ENCODE results near the gene BABAM2.
"Not testable (repeated sequence)": the region's sequence is repeated elsewhere in the genome, so short reads cannot be mapped to it uniquely, and the experiment has no call there.

The BABAM2 gene

DNA sequence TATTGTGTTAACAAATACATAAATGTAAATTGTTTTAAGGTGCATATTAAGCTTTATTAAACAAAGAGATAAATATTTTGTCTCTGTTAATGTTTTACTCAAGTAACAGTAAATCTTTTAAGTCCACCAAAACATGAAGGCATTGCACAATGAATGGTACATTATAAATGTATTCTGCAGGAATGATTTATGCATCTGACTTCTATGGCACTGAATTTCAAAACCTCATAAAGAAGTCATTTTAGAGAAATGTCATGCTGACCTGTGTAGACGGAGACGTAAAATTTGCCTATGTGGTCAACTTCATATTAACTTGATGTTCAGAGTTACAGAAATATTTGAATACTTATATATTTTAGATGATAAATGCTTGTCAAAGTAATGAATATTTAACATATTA lies 194.7 kb downstream of the BABAM2 start:
- no peak for DNase-seq

DNA sequence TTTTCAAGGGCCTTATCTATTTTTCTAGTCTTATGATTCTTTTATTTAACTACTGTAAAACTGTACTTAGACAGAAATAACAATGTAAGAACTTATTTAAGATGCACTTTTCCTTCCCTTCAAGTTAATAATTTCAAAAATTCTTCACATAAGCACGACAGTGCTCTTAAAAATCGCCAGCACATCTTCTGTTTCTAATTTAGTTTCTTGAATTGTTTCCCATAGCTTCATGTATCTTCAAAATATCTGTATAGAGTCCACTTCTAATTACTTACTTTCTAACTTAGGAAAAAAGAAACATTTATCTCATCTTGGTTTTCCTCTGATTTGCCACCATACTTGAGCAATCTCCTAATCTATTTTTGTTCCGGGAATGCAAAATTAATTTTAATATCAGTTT lies 196.1 kb downstream of the BABAM2 start:
- DNase-seq: no peak

DNA sequence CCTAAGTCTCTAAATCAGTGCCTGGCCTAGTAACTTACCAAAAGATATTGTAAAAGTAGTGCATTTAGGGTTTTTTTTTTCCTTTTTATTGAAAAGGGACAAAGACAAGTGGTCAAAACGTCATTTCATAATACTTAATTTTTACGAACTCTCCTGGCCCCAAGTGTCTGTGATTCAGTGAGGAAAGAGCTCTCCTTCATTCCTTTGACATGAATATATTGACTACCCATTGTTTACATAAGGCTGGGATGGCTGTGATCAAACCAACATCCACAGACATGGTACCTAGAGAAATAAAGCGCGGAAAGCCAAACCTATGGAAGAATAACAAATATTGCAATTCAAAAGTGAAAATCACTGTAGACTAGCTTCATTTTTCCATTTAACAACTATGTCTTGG lies 198.4 kb downstream of the BABAM2 start:
- DNase-seq: no peak

DNA sequence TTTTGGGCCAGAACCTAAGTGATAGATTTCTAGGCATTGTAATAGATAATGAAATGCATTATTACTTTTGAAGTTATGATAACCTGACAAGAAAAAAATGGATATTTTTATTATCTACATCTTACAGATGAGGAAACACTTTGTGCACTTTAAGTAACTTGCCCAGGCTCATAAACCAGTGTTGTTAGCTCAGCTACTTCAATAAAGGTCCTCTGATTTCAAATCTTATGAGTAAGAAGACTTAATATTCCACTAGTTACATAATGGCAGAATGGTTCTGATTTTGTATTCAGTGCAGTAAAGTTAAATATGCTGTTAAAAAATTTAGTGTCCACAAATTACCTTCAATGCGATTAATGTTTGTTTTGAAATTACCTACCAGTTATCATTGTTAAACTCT lies 199.0 kb downstream of the BABAM2 start:
- DNase-seq: no peak

DNA sequence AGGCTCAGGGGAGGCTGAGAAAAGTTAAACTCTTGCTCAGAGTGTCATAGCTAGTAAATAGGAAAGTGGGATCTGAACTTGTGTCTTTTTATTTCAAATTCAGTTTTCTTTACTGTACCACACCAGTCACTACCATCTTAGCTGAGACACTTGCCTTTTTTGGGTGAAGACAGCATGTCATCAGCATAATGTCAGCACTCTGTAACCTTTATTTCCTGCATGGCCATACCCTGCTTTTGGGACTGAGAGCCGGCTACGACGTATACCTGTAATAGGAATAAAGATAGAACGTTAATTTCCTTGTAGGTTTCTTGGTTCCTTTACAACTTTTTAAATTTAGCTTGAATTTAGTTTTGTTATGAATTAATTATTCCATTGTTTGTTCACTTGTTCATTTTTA lies 202.8 kb downstream of the BABAM2 start:
- DNase-seq: no peak

DNA sequence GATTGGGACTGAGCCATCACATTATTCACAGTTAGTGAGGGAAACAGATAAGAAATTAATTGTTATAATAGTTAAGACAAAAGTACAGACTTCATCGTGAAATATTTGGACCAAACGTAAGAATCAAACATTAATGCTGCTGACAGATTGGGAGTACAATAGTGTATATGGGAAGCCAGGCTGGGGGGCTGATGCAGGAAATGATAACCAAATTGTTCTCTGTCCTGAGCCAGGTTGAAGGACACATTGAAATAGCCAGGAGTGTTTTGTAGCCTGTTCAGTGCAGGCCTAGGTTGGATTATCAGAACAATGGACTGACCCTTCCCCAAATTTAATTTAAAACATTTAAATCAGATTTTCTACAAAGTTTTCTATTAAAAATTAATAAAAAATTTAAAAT lies 203.2 kb downstream of the BABAM2 start:
- DNase-seq: no peak

DNA sequence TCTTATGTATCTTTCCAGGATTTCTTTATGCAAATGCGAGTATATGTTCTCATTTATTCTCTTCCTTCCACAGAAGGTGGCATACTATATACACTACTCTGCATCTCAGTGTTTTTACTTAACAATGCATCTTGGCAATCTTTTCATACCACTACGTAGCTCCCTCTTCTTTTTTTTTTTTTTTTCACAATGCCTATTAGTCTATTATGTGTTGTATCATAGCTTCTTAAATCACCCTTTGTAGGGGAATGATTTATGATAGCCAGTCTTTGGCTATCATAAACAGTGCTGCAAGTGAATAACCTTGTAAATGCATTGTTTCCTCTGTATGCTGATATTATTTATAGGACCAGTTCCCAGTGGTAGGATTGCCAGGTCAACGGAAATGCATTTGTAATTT lies 204.2 kb downstream of the BABAM2 start:
- no peak for DNase-seq

DNA sequence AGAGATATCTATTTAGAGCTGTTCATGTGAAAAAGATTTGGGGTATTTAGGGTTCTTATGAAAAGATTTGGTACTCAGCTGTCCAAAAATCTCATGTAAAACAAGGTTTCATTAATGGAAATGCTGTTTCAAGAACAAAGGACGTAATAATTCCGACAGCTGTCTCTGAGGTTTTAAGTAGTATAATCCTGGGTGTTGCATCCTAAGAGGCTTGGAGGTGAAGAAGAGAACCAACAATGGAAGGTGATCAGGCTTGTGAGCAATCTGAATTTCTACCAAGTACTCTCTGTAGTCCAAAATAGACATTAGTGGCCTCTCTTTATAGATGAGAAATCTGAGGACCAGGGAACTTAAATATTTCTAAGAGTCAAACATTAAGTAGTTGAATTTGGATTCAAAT lies 205.1 kb downstream of the BABAM2 start:
- no peak for DNase-seq

DNA sequence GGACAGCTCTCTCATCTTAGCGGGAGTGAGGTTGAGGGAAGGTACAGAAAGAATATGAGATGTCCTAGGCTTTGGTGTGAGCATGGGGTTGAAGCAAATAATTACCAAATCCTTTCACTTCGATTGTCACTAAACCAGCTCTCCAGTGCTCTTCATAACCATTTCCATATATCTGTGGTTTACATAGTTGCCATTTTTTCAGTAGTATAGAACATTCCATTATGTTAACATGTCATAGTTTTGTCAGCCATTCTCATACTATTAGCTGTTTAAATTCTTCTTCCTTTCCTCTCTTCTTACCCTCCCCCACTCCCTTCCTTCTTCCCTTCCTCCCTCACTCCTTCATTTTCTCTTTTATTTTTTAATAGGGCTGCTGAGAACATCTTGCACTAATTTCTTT lies 205.9 kb downstream of the BABAM2 start:
- no peak for DNase-seq

DNA sequence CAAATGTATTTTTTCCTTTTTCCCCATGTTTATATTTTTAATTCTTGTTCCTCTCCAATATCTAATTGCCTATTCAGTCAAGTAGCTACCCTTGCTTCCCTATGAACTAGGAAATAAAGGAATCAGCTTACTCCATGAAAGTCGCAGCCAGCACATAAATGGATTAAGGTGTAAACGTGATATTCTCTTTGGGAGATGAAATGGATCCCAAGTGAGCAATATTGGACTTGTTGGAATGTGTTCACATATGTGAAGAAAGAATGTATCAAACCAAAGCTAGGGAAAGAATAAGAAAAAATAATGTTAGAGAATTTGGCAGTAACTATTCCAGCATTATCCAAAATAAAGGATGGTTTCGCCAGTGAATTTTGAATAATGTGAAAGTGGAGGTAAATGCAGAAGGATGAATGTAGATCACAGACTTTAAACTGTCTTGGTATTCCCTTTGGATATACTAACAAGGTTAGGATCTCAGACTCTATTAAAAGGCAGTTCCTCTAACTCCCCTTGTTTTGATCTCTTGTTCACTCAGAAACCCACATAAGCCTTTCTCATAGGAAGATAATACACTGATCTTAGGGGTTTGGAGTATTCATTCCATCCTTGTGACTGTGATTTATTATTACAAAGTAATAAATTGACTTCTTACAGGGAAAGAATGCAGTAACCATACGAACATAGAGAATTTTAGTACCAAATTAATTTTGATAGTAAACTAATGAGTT lies 208.1 kb downstream of the BABAM2 start:
- no peak for DNase-seq

DNA sequence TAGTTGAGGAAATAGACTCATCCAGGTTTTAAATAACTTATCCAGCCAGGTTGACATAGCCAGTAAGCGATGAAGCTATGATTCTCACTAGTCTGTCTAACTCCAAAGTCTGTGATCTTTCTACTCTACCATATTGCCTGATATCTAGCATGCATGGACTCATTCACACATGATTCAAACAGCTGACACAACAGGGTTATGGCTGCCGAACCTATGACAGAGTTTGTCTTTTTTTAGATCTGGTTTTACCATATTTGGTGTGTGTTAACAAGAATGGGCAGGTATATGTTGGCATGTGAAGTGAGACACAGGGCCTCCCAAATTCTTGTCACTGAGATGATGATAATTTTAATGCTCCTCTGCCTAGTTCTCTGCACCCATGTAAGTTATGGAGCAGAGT lies 210.6 kb downstream of the BABAM2 start:
- no peak for DNase-seq

DNA sequence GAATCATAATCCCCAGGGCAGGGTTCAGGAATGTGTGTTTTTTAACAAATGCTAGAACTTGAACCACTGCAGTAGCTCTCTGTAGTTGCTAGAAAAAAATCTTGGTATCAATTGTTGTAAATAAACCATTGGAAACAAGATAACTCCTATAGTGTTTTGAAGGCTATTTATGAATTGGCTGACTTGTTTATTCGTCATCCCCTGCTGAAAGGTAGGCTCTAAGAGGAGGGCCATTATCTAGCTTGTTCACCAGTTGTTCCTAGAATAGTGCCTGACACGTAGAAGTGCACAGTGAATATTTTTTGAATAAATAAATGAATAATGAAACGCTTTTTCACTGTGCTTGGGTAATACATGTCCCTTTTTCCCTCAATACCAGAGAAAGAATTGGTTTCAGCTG lies 211.4 kb downstream of the BABAM2 start:
- DNase-seq: no peak

DNA sequence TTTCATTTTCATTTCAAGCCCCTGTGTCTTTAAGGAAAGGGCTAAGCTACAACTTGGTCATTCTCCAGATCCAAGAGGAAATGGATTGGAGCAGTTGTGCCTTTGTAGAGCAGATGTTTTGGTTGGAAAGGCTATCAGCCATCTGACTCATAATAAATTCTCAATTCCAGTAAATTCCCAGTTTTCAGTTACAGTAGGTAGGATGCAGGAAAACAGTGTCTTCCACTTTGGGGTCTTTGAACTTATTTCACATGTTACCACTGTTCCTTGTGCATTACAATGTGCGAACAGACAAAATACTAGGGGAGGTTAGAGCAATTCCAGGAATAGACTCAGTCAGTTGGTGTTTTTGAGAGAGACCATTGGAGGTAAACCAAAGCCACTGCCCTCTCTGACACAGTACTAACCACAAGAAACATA lies 211.9 kb downstream of the BABAM2 start:
- DNase-seq: no peak

DNA sequence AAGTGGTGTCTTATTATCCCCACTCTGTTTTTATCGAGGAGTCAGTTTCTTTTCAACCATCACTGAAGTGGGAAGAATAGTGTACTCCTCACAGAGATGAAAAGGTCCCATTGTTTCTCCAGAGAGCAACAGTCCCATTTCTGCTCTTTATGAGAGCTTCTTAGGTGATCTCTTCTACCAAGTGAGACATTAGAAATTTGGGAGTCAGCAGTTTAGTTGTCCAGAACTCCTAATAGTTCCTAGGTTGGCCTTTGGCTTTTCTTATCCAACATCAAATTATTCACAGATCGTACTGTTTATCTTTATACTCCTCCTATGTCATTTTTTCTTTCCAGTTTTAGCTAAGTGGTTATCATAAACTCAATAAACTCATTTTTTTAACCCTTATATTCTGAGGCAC lies 213.1 kb downstream of the BABAM2 start:
- no peak for DNase-seq

DNA sequence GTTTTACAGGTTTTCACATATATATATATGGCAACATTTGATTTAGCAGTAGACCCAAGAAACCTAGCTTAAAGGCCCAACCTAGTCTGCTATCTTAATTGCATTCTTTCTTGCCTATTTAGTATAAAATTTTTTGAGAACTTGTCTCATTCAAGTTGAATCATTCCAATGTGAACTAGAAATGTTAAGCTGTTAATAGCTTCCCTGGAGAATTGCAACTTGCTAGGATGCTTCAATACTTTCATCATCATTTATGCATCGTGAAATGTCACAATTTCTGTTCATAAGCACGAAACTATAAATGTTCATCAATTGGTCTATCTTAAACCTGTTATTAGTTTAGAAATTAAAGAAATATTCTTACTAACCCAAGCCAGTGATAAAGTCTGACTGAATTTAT lies 217.6 kb downstream of the BABAM2 start:
- DNase-seq: no peak

DNA sequence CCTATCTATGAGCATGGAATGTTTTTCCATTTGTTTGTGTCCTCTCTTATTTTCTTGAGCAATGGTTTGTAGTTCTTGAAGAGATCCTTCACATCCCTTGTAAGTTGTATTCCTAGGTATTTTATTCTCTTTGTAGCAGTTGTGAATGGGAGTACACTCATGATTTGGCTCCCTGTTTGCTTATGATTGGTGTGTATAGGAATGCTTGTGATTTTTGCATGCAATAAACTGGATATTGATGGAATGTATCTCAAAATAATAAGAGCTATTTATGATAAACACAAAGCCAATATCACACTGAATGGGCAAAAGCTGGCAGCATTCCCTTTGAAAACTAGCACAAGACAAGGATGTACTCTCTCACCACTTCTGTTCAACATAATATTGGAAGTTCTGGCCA lies 223.2 kb downstream of the BABAM2 start:
- DNase-seq: not testable (repeated sequence)

DNA sequence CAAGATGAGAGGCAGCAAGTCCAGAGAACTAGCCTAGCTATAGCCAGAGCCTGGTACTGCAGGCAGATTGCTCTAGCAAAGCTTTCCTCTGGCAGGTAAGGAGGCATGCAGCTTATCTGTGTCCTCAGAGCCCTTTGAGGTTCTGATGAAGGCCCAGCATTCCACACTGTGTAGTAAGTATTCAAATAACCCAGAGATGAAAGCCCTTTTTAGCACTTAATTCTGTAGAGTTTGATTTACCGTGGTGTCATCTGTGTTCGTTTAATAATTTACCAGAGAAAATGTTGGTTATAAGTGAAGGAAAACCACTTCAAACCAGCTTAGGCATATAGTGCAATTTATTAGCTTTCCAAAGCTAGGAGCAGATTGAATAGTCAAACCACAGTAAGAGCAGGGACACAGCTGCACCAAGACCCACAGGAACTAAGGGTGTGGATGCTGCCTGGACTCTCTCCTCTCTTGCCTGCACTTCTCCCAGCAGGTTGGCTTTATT lies 226.6 kb downstream of the BABAM2 start:
- no peak for DNase-seq

DNA sequence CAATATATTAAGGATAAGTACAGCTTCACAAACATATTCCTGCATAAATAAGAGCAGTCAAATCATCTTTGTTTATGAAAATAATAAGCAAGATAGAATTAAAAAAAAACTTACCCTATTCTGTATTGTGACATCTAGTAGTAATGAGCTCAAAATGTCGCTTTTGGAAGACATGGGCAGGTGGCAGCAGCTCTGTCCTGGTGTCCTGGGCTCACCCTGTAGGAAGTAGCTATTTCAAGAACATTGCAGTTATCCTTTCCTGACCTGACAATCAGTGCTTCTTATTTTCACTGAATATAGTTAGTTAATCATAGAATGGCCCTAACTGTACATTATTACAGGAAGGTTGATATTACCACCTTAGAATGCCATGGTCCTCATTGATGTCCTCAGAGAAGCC lies 229.1 kb downstream of the BABAM2 start:
- no peak for DNase-seq

DNA sequence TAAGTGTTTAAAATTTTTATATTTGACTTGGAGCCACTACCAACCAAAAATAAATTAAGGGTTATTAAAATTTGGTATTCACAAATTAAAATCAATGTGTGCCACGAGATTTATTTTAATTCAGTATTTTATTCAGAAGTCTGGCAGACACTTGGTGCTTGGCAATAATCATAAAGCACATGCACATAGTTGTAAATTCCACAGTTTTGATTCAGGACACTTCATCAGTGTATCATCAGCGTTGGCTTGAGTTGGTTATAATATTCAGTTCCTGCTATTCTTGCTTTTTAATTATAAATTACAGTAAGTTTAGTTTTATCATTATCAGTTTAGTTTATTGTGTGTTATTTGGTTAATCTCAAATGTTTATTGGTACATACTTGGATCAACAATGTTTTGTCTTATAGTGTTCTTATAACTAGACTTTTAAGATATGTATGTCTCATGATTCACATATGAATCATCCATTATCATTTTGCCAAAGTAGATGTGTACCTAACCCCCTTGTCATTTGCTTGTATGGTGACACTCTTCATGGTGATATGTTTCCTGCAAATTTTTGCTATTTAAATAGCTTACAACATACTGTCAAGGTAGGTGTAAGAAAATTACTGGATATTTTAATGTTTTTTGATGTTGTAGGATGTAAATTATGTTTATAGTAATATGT lies 237.9 kb downstream of the BABAM2 start:
- DNase-seq: no peak

DNA sequence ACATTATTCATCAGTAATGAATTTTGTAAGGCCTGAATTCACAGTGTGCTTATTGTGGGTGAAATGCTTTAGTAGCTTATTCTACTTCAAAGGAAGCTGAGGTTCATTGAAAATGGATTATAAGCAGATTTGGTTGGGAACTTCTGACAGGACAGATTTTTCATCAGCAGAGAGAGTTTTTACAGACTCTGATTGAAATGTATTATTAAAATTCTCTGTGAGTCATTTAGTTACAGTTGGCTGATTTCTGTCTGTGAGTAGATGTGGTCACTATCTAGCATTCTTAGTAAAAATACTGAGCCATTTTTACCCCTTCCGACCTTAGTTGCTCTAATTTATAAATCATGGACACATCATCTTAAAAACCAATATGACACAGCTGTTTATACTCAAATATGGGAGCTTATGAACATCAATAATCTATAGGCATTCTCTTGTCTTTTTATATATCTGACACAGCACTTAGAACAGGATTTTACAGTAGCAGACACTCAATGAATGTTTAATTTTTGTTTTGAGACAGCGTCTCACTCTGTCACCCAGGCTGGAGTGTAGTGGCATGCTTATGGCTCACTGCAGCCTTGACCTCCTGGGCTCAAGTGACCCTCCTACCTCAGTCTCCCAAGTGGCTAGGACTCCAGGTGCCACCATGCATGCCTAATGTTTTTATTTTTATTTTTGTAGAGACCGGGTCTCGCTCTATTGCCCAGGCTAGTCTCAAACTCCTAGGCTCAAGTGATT lies 239.6 kb downstream of the BABAM2 start:
- no peak for DNase-seq

DNA sequence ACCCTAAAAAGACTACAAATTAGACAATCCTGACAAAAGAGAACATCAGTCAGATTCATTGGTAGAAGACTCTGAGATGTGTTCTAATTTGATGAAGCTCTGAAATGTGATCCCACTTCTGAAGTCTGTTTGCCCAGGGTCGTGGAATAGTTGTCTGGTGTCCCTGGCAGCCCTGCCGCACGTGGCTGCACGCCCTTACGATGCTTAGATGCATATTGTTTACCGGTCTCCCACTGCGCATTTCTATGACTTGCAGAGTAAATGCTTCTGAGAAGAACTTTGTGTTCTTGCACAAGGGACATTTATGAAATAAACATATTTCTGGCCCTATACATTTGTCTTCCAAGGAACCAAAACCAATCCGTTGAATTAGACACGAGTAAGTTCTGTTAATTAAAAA lies 243.2 kb downstream of the BABAM2 start:
- DNase-seq: no peak

DNA sequence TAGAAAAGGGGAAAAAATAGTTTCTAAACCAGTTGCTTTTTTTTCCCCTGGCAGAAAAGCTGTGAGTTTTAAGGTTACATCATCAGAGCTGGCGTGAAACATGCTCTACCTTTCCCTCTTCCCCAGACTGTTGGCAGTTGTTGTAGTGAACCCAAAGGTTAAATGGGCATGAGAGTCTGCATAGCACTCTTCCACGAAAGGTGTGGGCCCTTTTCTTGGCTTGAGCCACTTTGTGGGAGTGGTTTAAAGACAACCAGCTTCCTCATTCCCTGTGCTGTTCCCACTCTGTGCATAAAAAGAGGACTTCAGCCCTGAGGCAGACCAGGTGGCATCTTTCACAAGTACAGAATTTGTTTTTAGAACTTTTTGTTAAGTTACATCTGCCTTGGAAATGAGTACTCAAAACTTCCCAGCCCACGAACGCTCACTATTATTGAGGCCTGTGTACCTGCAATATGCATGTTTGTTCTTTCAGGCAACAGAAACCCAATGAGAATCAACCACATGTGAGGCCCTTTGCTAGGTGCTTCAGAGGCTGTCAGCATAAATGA lies 243.8 kb downstream of the BABAM2 start:
- peak; percentile 72 for DNase-seq

DNA sequence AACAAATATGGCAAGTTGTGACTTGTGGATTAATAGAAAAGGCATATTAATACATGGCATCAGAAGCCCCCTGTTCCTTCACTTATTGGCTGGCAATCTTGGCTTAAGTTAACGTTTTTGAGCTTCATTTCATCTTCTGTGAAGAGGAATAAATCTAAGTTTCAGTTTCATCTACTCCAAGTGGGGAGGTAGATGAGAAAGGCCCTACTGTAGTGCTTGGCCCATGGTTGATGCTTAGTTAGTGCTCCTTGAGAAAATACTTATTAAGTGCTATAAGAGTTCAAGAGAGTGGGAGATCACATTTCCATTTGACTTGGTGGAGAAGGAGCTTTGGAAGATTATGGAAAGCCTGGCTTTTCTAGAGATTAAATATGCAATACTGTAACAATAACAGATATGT lies 244.3 kb downstream of the BABAM2 start:
- DNase-seq: no peak

DNA sequence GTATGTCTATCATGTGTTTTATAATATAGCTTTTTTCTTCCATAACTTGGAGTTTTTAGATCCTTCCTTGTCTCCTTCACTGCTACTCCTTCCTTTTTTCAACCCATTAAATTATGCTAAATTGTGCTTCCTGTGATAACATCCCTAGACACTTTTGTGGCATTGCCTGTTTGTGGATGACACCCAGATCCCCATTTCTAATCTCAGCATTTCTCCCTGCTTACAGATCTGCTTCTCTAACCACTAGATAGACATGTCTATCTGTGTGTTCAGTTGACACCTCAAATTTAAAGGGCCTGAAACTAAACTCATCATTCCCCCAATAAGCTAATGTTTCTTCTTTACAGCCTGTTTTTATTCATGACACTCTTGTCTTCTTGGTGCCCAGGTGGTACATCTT lies 244.8 kb downstream of the BABAM2 start:
- DNase-seq: peak; percentile 25

All from hematopoietic multipotent progenitor cell treated with erythropoietin and hydrocortisone succinate and interleukin-3 and kit ligand, for 8 days (in vitro differentiated cells).